ENCODE results near the gene GLUL.

The GLUL gene

GRCh38 chr1:182368903-182369302 lies 22.7 kb downstream of the GLUL start:
- no peak overlapping the region for H3K4me3 ChIP-seq (ENCODE audit: low read depth, low read length)
- no peak for DNase-seq (ENCODE audit: low read depth)
- TF ChIP-seq CTCF (conservative IDR thresholded peaks at IDR 0.05; ENCODE audit: low read depth, low read length): no peak

GRCh38 chr1:182368358-182368757 lies 23.2 kb downstream of the GLUL start:
- no peak for TF ChIP-seq CTCF (conservative IDR thresholded peaks at IDR 0.05; ENCODE audit: low read depth, low read length)
- H3K4me3 ChIP-seq (ENCODE audit: low read depth, low read length): no peak overlapping the region
- DNase-seq (ENCODE audit: low read depth): no peak

GRCh38 chr1:182367926-182368325 lies 23.7 kb downstream of the GLUL start:
- DNase-seq (ENCODE audit: low read depth): no peak
- TF ChIP-seq CTCF (conservative IDR thresholded peaks at IDR 0.05; ENCODE audit: low read depth, low read length): no peak
- H3K4me3 ChIP-seq (ENCODE audit: low read depth, low read length): no peak overlapping the region

GRCh38 chr1:182366596-182366995 lies 25.0 kb downstream of the GLUL start:
- no peak for TF ChIP-seq CTCF (conservative IDR thresholded peaks at IDR 0.05; ENCODE audit: low read depth, low read length)
- no peak overlapping the region for H3K4me3 ChIP-seq (ENCODE audit: low read depth, low read length)
- DNase-seq (ENCODE audit: low read depth): no peak

GRCh38 chr1:182359645-182360044 lies 31.9 kb downstream of the GLUL start:
- TF ChIP-seq CTCF (conservative IDR thresholded peaks at IDR 0.05; ENCODE audit: low read depth, low read length): no peak
- H3K4me3 ChIP-seq (ENCODE audit: low read depth, low read length): no peak overlapping the region
- DNase-seq (ENCODE audit: low read depth): no peak

- TF ChIP-seq CTCF (conservative IDR thresholded peaks at IDR 0.05; ENCODE audit: low read depth, low read length): no peak
- no peak overlapping the region for H3K4me3 ChIP-seq (ENCODE audit: low read depth, low read length)
Observed at GRCh38 chr1:182357913-182358312, 33.7 kb downstream of the GLUL start.

GRCh38 chr1:182357171-182357570 lies 34.4 kb downstream of the GLUL start:
- no peak for TF ChIP-seq CTCF (conservative IDR thresholded peaks at IDR 0.05; ENCODE audit: low read depth, low read length)
- no peak for DNase-seq (ENCODE audit: low read depth)
- H3K4me3 ChIP-seq (ENCODE audit: low read depth, low read length): no peak overlapping the region

More at GRCh38 chr1:182357913-182358312, 33.7 kb downstream of the GLUL start:
- no peak for DNase-seq (ENCODE audit: low read depth)
